WTC11 (cell line): Measurements from ENCODE around the gene PPP1R14D. TPM values are rescaled to one million over a fixed set of nuclear protein-coding genes. Genes with fewer than 3 reads are reported as not detected.

Experiments
- ATF6 ChIP-seq: sonication (generic); formaldehyde crosslinking; IDR thresholded peaks from 2 replicates; pipeline ENCODE4 v1.8.1; 2023; ENCODE audit warnings: mild to moderate bottlenecking, missing genetic modification reagents
- CREM ChIP-seq: sonication (generic); formaldehyde crosslinking; IDR thresholded peaks from 2 replicates; pipeline ENCODE4 v1.8.1; 2022; ENCODE audit warnings: mild to moderate bottlenecking, missing genetic modification reagents, moderate library complexity
- ELF4 ChIP-seq: sonication (generic); formaldehyde crosslinking; IDR thresholded peaks from 2 replicates; pipeline ENCODE4 v1.8.1; 2022; ENCODE audit warnings: low read depth, mild to moderate bottlenecking, moderate library complexity, missing genetic modification reagents
- ETV6 ChIP-seq: sonication (generic); formaldehyde crosslinking; IDR thresholded peaks from 2 replicates; pipeline ENCODE4 v1.8.1; 2022; ENCODE audit warnings: mild to moderate bottlenecking, missing genetic modification reagents
- FOXP1 ChIP-seq: sonication (generic); formaldehyde crosslinking; IDR thresholded peaks from 2 replicates; pipeline ENCODE4 v1.8.0; 2022; ENCODE audit warnings: missing genetic modification reagents, mild to moderate bottlenecking, moderate library complexity, borderline replicate concordance
- NFE2L1 ChIP-seq: sonication (generic); formaldehyde crosslinking; IDR thresholded peaks from 2 replicates; pipeline ENCODE4 v1.8.1; 2023; ENCODE audit warnings: missing genetic modification reagents
- NFYB ChIP-seq: sonication (generic); formaldehyde crosslinking; conservative IDR thresholded peaks from 2 replicates; pipeline ENCODE4 v1.8.0; 2022; ENCODE audit warnings: low read depth, missing genetic modification reagents
- PRDM15 ChIP-seq: sonication (generic); formaldehyde crosslinking; IDR thresholded peaks from 2 replicates; pipeline ENCODE4 v1.8.0; 2022; ENCODE audit warnings: missing genetic modification reagents
- RELA ChIP-seq: sonication (generic); formaldehyde crosslinking; IDR thresholded peaks from 2 replicates; pipeline ENCODE4 v1.8.1; 2022; ENCODE audit warnings: missing genetic modification reagents, mild to moderate bottlenecking, borderline replicate concordance
- SP1 ChIP-seq: sonication (generic); formaldehyde crosslinking; conservative IDR thresholded peaks from 2 replicates; pipeline ENCODE4 v1.8.1; 2022; ENCODE audit warnings: missing genetic modification reagents
- TEAD4 ChIP-seq: sonication (generic); formaldehyde crosslinking; IDR thresholded peaks from 2 replicates; pipeline ENCODE4 v1.8.0; 2022; ENCODE audit warnings: mild to moderate bottlenecking, missing genetic modification reagents
- TP53 ChIP-seq: sonication (generic); formaldehyde crosslinking; IDR thresholded peaks from 2 replicates; pipeline ENCODE4 v1.8.1; 2023; ENCODE audit warnings: mild to moderate bottlenecking, missing genetic modification reagents
- ZBTB21 ChIP-seq: sonication (generic); formaldehyde crosslinking; IDR thresholded peaks from 2 replicates; pipeline ENCODE4 v1.8.1; 2023; ENCODE audit warnings: mild to moderate bottlenecking, missing genetic modification reagents, borderline replicate concordance
- ZNF138 ChIP-seq: sonication (generic); formaldehyde crosslinking; conservative IDR thresholded peaks from 2 replicates; pipeline ENCODE4 v1.8.1; 2022; ENCODE audit warnings: mild to moderate bottlenecking, moderate library complexity, missing genetic modification reagents
- ZNF219 ChIP-seq: sonication (generic); formaldehyde crosslinking; IDR thresholded peaks from 2 replicates; pipeline ENCODE4 v1.8.0; 2023; ENCODE audit warnings: missing genetic modification reagents, mild to moderate bottlenecking, borderline replicate concordance
- ZNF232 ChIP-seq: sonication (generic); formaldehyde crosslinking; IDR thresholded peaks from 2 replicates; pipeline ENCODE4 v1.8.0; 2022; ENCODE audit warnings: mild to moderate bottlenecking, missing genetic modification reagents
- ZNF416 ChIP-seq: fragments of 250-450 bp; sonication (Bioruptor Pico); IDR thresholded peaks from 2 replicates; pipeline ENCODE4 v1.9.0; 2021; ENCODE audit warnings: mild to moderate bottlenecking, inconsistent platforms
- ZNF423 ChIP-seq: fragments of 250-450 bp; sonication (Bioruptor Pico); IDR thresholded peaks from 2 replicates; pipeline ENCODE4 v2.1.2; 2022; ENCODE audit warnings: mild to moderate bottlenecking, moderate library complexity
- total RNA-seq: library from RNA; stranded (reverse); gene quantifications from 3 replicates; pipeline ENCODE4 v1.2.3, GENCODE V29; 2021
- TF ChIP-seq, protein P1 (sequence below): fragments of 250-450 bp; sonication (Bioruptor Pico); IDR thresholded peaks from 2 replicates; pipeline ENCODE4 v1.9.0; 2021; ENCODE audit warnings: moderate library complexity, mild to moderate bottlenecking, inconsistent platforms, borderline replicate concordance
- TF ChIP-seq, protein P2 (sequence below): sonication (generic); formaldehyde crosslinking; IDR thresholded peaks from 2 replicates; pipeline ENCODE4 v1.8.1; 2022; ENCODE audit warnings: mild to moderate bottlenecking, moderate library complexity, missing genetic modification reagents
- TF ChIP-seq, protein P3 (sequence below): sonication (generic); formaldehyde crosslinking; IDR thresholded peaks from 2 replicates; pipeline ENCODE4 v1.8.1; 2022; ENCODE audit warnings: low read depth, mild to moderate bottlenecking, moderate library complexity, missing genetic modification reagents, borderline replicate concordance
- TF ChIP-seq, protein P4 (sequence below): sonication (generic); formaldehyde crosslinking; IDR thresholded peaks from 2 replicates; pipeline ENCODE4 v1.8.0; 2023; ENCODE audit warnings: missing genetic modification reagents, mild to moderate bottlenecking, borderline replicate concordance

Gene PPP1R14D
- total RNA-seq, 1 experiment from 2014 or later: not detected

GRCh38 chr15:40843885-40844695, 15.6 kb upstream of the PPP1R14D start, which contains the start of gene SPINT1 (continued):
- TF ChIP-seq NFYB (CRISPR knock-in tag) (no peak), ELF4 (peak; percentile 86; the same call in 1 of the 2 replicates), ZNF423 (CRISPR knock-in tag) (peak; percentile 65; the same call in 1 of the 2 replicates), ZNF416 (CRISPR knock-in tag) (no peak), NFE2L1 (0 out of 2 replicates have a peak, but pooled peaks have one; percentile 39), SP1 (CRISPR knock-in tag) (peak; percentile 75), ETV6 (CRISPR knock-in tag) (no peak; the same call in 1 of the 2 replicates), PRDM15 (CRISPR knock-in tag) (no peak), TEAD4 (CRISPR knock-in tag) (no peak), ZNF138 (CRISPR knock-in tag) (no peak), CREM (CRISPR knock-in tag) (no peak; the same call in 1 of the 2 replicates), ZNF232 (no peak), RELA (CRISPR knock-in tag) (no peak), ATF6 (CRISPR knock-in tag) (no peak), ZNF219 (CRISPR knock-in tag) (peak; percentile 73; the same call in 1 of the 2 replicates), ZBTB21 (no peak), TP53 (peak; percentile 73; the same call in 1 of the 2 replicates), FOXP1 (CRISPR knock-in tag) (peak; percentile 60)
- TF ChIP-seq, protein P1, sequence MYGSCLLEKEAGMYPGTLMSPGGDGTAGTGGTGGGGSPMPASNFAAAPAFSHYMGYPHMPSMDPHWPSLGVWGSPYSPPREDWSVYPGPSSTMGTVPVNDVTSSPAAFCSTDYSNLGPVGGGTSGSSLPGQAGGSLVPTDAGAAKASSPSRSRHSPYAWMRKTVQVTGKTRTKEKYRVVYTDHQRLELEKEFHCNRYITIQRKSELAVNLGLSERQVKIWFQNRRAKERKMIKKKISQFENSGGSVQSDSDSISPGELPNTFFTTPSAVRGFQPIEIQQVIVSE (CRISPR knock-in tag): no peak
- TF ChIP-seq, protein P2, sequence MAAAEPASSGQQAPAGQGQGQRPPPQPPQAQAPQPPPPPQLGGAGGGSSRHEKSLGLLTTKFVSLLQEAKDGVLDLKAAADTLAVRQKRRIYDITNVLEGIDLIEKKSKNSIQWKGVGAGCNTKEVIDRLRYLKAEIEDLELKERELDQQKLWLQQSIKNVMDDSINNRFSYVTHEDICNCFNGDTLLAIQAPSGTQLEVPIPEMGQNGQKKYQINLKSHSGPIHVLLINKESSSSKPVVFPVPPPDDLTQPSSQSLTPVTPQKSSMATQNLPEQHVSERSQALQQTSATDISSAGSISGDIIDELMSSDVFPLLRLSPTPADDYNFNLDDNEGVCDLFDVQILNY (CRISPR knock-in tag): peak; percentile 75; the same call in 1 of the 2 replicates
- TF ChIP-seq, protein P3, sequence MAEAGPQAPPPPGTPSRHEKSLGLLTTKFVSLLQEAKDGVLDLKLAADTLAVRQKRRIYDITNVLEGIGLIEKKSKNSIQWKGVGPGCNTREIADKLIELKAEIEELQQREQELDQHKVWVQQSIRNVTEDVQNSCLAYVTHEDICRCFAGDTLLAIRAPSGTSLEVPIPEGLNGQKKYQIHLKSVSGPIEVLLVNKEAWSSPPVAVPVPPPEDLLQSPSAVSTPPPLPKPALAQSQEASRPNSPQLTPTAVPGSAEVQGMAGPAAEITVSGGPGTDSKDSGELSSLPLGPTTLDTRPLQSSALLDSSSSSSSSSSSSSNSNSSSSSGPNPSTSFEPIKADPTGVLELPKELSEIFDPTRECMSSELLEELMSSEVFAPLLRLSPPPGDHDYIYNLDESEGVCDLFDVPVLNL: peak; percentile 77; the same call in 1 of the 2 replicates
- TF ChIP-seq, protein P4, sequence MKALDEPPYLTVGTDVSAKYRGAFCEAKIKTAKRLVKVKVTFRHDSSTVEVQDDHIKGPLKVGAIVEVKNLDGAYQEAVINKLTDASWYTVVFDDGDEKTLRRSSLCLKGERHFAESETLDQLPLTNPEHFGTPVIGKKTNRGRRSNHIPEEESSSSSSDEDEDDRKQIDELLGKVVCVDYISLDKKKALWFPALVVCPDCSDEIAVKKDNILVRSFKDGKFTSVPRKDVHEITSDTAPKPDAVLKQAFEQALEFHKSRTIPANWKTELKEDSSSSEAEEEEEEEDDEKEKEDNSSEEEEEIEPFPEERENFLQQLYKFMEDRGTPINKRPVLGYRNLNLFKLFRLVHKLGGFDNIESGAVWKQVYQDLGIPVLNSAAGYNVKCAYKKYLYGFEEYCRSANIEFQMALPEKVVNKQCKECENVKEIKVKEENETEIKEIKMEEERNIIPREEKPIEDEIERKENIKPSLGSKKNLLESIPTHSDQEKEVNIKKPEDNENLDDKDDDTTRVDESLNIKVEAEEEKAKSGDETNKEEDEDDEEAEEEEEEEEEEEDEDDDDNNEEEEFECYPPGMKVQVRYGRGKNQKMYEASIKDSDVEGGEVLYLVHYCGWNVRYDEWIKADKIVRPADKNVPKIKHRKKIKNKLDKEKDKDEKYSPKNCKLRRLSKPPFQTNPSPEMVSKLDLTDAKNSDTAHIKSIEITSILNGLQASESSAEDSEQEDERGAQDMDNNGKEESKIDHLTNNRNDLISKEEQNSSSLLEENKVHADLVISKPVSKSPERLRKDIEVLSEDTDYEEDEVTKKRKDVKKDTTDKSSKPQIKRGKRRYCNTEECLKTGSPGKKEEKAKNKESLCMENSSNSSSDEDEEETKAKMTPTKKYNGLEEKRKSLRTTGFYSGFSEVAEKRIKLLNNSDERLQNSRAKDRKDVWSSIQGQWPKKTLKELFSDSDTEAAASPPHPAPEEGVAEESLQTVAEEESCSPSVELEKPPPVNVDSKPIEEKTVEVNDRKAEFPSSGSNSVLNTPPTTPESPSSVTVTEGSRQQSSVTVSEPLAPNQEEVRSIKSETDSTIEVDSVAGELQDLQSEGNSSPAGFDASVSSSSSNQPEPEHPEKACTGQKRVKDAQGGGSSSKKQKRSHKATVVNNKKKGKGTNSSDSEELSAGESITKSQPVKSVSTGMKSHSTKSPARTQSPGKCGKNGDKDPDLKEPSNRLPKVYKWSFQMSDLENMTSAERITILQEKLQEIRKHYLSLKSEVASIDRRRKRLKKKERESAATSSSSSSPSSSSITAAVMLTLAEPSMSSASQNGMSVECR (CRISPR knock-in tag): peak; percentile 43; the same call in 1 of the 2 replicates
